Tibial artery (tissue), 4 donors: Measurements from ENCODE around the gene SAMD1.
A peak's percentile ranks its signal among the peaks of the same experiment; 100 is the strongest.
"Not testable (repeated sequence)": the region's sequence is repeated elsewhere in the genome, so short reads cannot be mapped to it uniquely, and the experiment has no call there.

Experiments used
- DNase-seq, 2 donors: peaks; one replicate each; pipeline ENCODE4 v3.0.0-alpha.2; 2019
- H3K27ac ChIP-seq, 2 donors: fragments of 200-600 bp; sonication (generic) in 1 of 2; 1 replicate in 1 of 2; 2 replicates in 1 of 2; pipeline ENCODE4 v1.5.1; 2018 to 2019; ENCODE audit warnings: mild to moderate bottlenecking in 1 of 2
- H3K27me3 ChIP-seq, 2 donors: fragments of 200-600 bp; sonication (generic) in 1 of 2; one replicate each; pipeline versions ENCODE4 v1.5.1 to v1.6.0; 2016 to 2019
- H3K36me3 ChIP-seq, 3 donors: fragments of 200-600 bp; sonication (generic) in 2 of 3; one replicate each; pipeline ENCODE4 v1.5.1; 2016 to 2019; ENCODE audit warnings: mild to moderate bottlenecking in 2 of 3
- H3K4me1 ChIP-seq, 4 donors: fragments of 200-600 bp; sonication (generic) in 2 of 4; 1 replicate in 3 of 4; 2 replicates in 1 of 4; pipeline ENCODE4 v1.5.1; 2016 to 2019
- H3K4me3 ChIP-seq, 2 donors: fragments of 200-600 bp; sonication (generic) in 1 of 2; 1 replicate in 1 of 2; 2 replicates in 1 of 2; pipeline ENCODE4 v1.5.1; 2018 to 2019; ENCODE audit warnings: mild to moderate bottlenecking in 2 of 2
- H3K9me3 ChIP-seq, 3 donors: fragments of 200-600 bp; sonication (generic) in 1 of 3; one replicate each; pipeline ENCODE4 v1.5.1; 2016 to 2019
- CTCF ChIP-seq, 2 experiments: fragments of 200-600 bp in 1 of 2; fragments of 450-650 bp in 1 of 2; IDR thresholded peaks; one replicate each; pipeline ENCODE4 v1.5.1; 2017 to 2019; ENCODE audit warnings: antibody characterized with exemption in 2 of 2, mild to moderate bottlenecking in 1 of 2, moderate library complexity in 1 of 2
- intact Hi-C: fragments of 100-400 bp; cut with DNase I; formaldehyde crosslinking; loops from one replicate; pipeline ENCODE4 v1.15.0; 2023; ENCODE audit warnings: low total_unique reads

The SAMD1 gene

GRCh38 chr19:14048443-14049153 is 42.0 kb downstream of the SAMD1 start:
- Histone ChIP-seq H3K27me3 (no peaks in the 10 kb centered on the region), H3K36me3 (peaks cover 0 to 19% (median 0%) of the 10 kb centered on the region in 3 donors), H3K4me1 (no peaks in the 10 kb centered on the region), H3K27ac (no peak overlapping the region), H3K9me3 (no peaks in the 10 kb centered on the region), H3K4me3 (no peak overlapping the region)
- intact Hi-C loops: no loop called here
- peak; percentile 53 to 78 for TF ChIP-seq CTCF (IDR thresholded peaks at IDR 0.05)
- peak in 1 of 2 donors; percentile 33 for DNase-seq

GRCh38 chr19:14047866-14048265 is 42.7 kb downstream of the SAMD1 start:
- H3K36me3 ChIP-seq: peaks cover 0 to 19% (median 0%) of the 10 kb centered on the region in 3 donors
- H3K27me3 ChIP-seq, H3K4me1 ChIP-seq, H3K4me3 ChIP-seq, intact Hi-C loops, H3K9me3 ChIP-seq, H3K27ac ChIP-seq, DNase-seq: not testable (repeated sequence)

- DNase-seq: peak in 1 of 2 donors; percentile 47
- H3K4me1 ChIP-seq, H3K27me3 ChIP-seq, H3K27ac ChIP-seq, H3K4me3 ChIP-seq, H3K9me3 ChIP-seq, H3K36me3 ChIP-seq, intact Hi-C loops: not testable (repeated sequence)
- TF ChIP-seq CTCF (IDR thresholded peaks at IDR 0.05): peak; percentile 42 to 57
Observed at GRCh38 chr19:14042659-14043608, 47.6 kb downstream of the SAMD1 start.

- Histone ChIP-seq H3K27ac (no peak overlapping the region), H3K27me3 (no peaks in the 10 kb centered on the region), H3K4me3 (no peak overlapping the region), H3K4me1 (peaks cover 0 to 3% (median 0%) of the 10 kb centered on the region in 4 donors), H3K9me3 (no peaks in the 10 kb centered on the region), H3K36me3 (no peaks in the 10 kb centered on the region)
- DNase-seq: no peak
- TF ChIP-seq CTCF (IDR thresholded peaks at IDR 0.05): no peak
- intact Hi-C loops: no loop called here
Observed at GRCh38 chr19:14039181-14039580, 51.4 kb downstream of the SAMD1 start.
